Right cardiac atrium (tissue), 5 donors: ENCODE measurements around the gene FBXL17. TPM values are rescaled to one million over a fixed set of nuclear protein-coding genes. Genes with fewer than 3 reads are reported as not detected.

Experiments used
- ATAC-seq, 2 donors: fragments of 200-7000 bp; cut with Tn5 transposase; one replicate each; pipeline versions ENCODE4 v1.8.0 to v1.9.1; 2020; ENCODE audit warnings: moderate library complexity in 2 of 2, mild to moderate bottlenecking in 1 of 2
- DNase-seq, 3 donors: peaks; one replicate each; pipeline ENCODE4 v3.0.0-alpha.2; 2020
- H3K27ac ChIP-seq: one replicate; pipeline ENCODE4 v1.5.1; 2013; ENCODE audit warnings: mild to moderate bottlenecking, low read length, control low read depth, moderate library complexity
- H3K27me3 ChIP-seq: one replicate; pipeline ENCODE4 v1.6.1; 2013; ENCODE audit not compliant: control insufficient read depth, insufficient read depth
- H3K4me1 ChIP-seq: one replicate; pipeline ENCODE4 v1.6.1; 2013; ENCODE audit warnings: low read length; ENCODE audit not compliant: control insufficient read depth, insufficient read depth
- H3K4me3 ChIP-seq: one replicate; pipeline ENCODE4 v1.5.1; 2013; ENCODE audit warnings: low read length, control low read depth
- H3K9me3 ChIP-seq: one replicate; pipeline ENCODE4 v1.6.1; 2013; ENCODE audit warnings: low read length; ENCODE audit not compliant: control insufficient read depth
- WGBS: extraction: QIAGEN DNeasy Blood & Tissue Kit; methylation state at CpG from one replicate; pipeline ENCODE4 v1.1.7; 2013; 5-methylcytosine and 5-hydroxymethylcytosine counted together
- intact Hi-C, 4 donors: fragments of 100-400 bp; cut with DNase I; formaldehyde crosslinking; loops; one replicate each; pipeline versions ENCODE4 v1.11.0 to v1.14.0; 2022 to 2023
- polyA plus RNA-seq: library from polyadenylated mRNA; stranded (reverse); fragments of 200-250 nt; gene quantifications from one replicate; pipeline ENCODE4 v1.2.3, GENCODE V29; 2013
- total RNA-seq, 4 donors: library from RNA; stranded (reverse); fragmentation: NEBNext Ultra II Directional; extraction: Animal tissue kit (Norgen Biotek cat#: 25700); gene quantifications; one replicate each; pipeline ENCODE4 v1.2.1, GENCODE V29; 2021
- donor health status: healthy with polysubstance abuse.
- donor health status: DM: no; HTN: yes; CAD: no.
- donor health status: DM: no; HTN: no; CAD: no.
- donor health status: DM: no; HTN: yes; CAD: no; lungs with severe emphysema.
- donor health status: DM: yes; HTN: yes; CAD: no.

FBXL17 gene
- total and polyA plus RNA-seq, 5 donors: 13.4 to 37.3 (median 34.1) TPM

DNA sequence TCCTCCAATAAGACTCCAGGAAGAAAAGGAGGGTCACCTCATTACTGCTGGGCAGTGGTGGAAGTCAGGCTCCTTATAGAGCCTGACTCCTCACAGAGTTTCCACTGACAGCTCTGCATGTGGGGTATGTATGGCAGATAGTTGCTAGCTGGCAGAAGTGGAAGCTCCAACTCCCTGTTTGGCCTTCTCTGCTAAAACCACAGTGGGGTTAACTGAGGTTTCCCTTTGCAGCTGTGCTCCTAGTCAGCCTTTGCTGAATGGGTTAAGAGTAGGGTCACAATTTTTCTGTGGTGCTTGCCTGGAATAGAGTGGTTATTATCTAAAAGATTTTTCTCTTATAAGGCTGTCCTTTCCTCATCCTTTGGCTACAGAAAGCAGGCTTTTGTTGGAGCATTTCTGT is 327.5 kb downstream of the FBXL17 start:
- intact Hi-C loops: no loop called here
- H3K27me3 ChIP-seq: no peaks in the 10 kb centered on the region
- H3K27ac ChIP-seq: no peak overlapping the region
- H3K4me3 ChIP-seq: no peak overlapping the region
- no peak for DNase-seq
- H3K4me1 ChIP-seq: no peaks in the 10 kb centered on the region
- H3K9me3 ChIP-seq: peaks cover 2% of the 10 kb centered on the region
- ATAC-seq: no peak

DNA sequence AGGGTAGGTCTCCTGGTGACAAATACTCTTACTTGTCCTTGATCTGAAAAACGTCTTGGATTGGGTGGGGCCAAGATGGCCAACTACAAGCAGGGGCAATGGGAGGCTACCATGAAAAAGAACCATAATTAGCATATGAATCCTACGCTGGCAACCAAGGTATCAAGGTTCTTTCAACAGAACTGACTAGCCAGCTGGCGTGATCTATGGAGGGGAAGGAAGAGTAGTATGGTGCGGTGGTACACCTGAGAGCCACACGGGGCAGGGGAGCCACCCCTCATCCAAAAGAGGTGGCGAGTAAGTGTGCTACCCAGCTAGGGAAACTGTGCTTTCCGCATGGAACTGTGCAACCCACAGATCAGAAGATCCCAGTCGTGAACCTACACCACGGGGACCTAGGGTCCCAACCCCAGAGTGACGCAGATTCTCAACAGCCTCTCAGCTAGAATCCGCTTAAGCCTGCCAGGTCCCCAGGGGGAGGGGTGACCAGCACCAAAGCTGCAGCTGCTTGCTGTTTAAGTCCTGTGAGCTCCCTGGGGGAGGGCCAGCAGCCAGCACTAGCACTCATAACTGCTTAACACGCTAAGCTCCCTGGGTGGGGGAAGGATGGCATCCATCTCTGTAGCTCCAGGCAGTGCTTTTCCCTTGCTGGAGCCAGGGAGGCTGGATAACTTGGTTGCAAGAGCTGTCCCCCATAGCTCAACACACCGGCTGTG is 334.8 kb downstream of the FBXL17 start:
- H3K4me1 ChIP-seq: no peaks in the 10 kb centered on the region
- H3K27ac ChIP-seq: no peak overlapping the region
- 92% methylated on average over 13 of the region's 13 CpGs for WGBS
- DNase-seq: peak; percentile 5 to 47 (median 35)
- intact Hi-C loops: no loop called here
- ATAC-seq: no peak
- H3K4me3 ChIP-seq: no peak overlapping the region
- H3K9me3 ChIP-seq: no peaks in the 10 kb centered on the region
- H3K27me3 ChIP-seq: no peaks in the 10 kb centered on the region

DNA sequence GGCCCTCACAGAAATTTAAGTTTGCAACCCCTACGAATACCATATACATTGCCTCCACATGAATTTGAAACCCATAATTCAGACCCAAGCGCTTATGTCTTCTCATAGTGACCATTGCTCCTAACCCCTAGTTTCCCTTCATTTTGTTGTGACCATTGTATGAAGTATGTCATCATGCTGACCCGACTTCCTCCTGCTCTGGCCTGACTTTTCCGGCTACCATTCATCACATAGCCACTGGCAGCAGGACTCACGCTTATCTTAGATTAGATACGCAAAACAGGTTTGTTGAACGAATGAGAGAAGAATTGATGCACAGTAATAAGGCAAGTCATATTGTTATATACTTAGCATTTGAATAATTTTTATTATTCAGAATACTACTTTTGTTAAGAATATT is 345.4 kb downstream of the FBXL17 start:
- H3K27me3 ChIP-seq: no peaks in the 10 kb centered on the region
- H3K4me1 ChIP-seq: no peaks in the 10 kb centered on the region
- DNase-seq (no peak), ATAC-seq (peak in 1 of 2 donors; percentile 66)
- H3K9me3 ChIP-seq: no peaks in the 10 kb centered on the region
- H3K27ac ChIP-seq: no peak overlapping the region
- 53% methylated on average over 7 of the region's 7 CpGs for WGBS
- intact Hi-C loops: no loop called here
- no peak overlapping the region for H3K4me3 ChIP-seq

DNA sequence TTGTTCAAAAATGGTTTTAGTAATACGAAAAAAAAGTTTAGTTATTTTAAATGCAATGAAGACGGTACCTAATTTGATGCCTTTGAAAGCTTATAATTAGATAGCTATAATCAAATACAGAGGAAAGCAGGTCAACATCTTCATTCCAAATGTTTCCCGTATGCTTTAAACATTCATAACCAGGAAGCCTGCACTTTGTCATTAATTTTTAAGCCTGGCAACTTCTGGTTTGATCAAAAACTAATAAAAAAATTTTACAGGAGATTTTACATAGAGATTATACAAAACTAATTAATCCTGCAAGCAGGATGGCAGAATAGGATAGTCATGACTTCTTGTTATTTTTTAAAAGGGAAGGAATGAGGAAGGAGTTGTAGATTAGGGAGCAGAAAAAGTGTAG is 353.0 kb downstream of the FBXL17 start:
- DNase-seq (no peak), ATAC-seq (no peak)
- Histone ChIP-seq H3K27ac (no peak overlapping the region), H3K27me3 (no peaks in the 10 kb centered on the region), H3K4me1 (peaks cover 2% of the 10 kb centered on the region), H3K9me3 (no peaks in the 10 kb centered on the region), H3K4me3 (no peak overlapping the region)
- 63% methylated on average over 3 of the region's 3 CpGs for WGBS
- intact Hi-C loops: no loop called here

DNA sequence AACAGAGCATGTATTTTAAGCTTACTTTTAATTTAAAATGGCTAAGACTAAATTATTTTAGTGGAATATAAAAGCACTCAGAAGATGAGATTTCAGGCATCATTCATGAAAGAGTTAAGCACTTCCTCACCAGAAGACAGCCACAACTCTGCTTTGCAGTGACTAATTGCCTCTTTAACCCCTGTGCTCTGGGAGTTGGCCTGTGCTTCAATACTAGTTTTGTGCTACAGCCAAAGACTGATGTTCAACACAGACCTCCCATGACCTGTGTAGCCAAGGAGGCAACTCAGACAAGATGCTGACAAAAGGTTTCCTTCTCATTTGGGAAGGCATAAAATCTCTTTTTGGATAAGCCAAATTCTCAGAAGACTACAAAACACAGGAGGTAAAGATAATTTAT is 353.5 kb downstream of the FBXL17 start:
- Histone ChIP-seq H3K27me3 (no peaks in the 10 kb centered on the region), H3K27ac (no peak overlapping the region), H3K4me3 (no peak overlapping the region), H3K9me3 (no peaks in the 10 kb centered on the region), H3K4me1 (peaks cover 2% of the 10 kb centered on the region)
- intact Hi-C loops: no loop called here
- DNase-seq: no peak
- ATAC-seq: peak; percentile 43 to 80

DNA sequence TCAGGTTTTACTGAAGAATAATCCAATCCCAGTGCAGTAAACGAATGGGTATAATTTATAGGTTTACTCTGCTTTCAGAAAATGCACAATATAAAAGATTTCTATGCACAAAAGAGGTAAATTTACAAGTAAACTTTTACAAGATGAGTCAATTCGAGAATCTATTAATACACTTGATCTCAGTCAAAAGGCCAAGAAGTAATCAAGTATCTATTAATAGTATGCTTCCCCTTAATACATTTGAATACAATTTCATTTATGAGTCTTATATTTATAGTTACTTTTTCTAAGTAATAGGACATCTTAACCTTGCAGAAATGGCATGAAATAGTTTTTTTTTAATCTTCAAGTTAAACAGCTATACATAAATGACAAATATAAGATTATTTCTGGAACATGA is 355.9 kb downstream of the FBXL17 start:
- Histone ChIP-seq H3K4me1 (peaks cover 2% of the 10 kb centered on the region), H3K9me3 (no peaks in the 10 kb centered on the region), H3K27ac (no peak overlapping the region), H3K4me3 (no peak overlapping the region), H3K27me3 (no peaks in the 10 kb centered on the region)
- ATAC-seq (no peak), DNase-seq (no peak)
- intact Hi-C loops: no loop called here
- 86% methylated on average over 2 of the region's 2 CpGs for WGBS

DNA sequence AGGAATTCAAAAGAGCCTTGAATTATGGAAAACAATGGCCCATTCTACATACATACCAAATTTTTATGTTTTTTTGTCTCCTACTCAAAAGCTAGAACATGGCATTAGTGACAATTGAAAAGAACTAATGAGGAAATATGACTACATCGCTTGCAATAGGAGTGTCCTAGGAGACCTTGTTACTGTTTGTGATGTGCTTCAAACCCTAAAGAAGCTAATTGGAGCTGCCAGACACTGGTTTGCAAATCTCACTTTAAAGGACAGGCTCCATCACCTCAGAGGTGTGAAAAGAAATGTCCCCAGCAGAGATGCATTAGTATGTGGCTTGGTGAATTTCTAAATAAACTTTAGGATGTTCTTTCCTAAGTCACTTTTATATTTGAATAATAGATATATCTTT is 356.9 kb downstream of the FBXL17 start:
- H3K4me3 ChIP-seq: no peak overlapping the region

DNA sequence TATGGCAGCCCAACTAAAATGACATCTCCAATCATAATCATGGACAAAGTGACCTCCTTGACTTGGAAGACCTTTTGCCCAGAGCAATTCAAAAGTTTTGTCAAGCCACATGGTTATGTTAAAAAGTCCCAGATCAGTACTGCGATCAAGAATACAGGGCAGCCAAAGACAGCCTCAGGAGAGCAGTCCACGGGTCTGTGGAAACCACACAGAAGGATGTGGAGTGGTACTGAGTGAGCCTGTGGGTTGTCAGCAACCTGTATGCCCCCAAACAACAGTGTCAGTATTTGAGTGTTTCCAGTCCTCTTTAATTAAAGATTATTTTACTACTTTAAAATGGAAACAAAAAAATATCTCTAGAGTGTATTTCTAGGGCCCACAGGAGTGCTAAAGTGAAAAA is 365.8 kb downstream of the FBXL17 start:
- Histone ChIP-seq H3K9me3 (no peaks in the 10 kb centered on the region), H3K27me3 (no peaks in the 10 kb centered on the region), H3K27ac (no peak overlapping the region), H3K4me3 (no peak overlapping the region), H3K4me1 (no peaks in the 10 kb centered on the region)
- DNase-seq: no peak
- intact Hi-C loops: no loop called here
- ATAC-seq: no peak
- WGBS: 92% methylated on average over 2 of the region's 2 CpGs

More for the DNA sequence above, 356.9 kb downstream of the FBXL17 start:
- no peak for DNase-seq
- intact Hi-C loops: no loop called here
- peak; percentile 56 to 62 for ATAC-seq
- no peak overlapping the region for H3K27ac ChIP-seq
- no peaks in the 10 kb centered on the region for H3K27me3 ChIP-seq
- H3K4me1 ChIP-seq: peaks cover 2% of the 10 kb centered on the region
- no peaks in the 10 kb centered on the region for H3K9me3 ChIP-seq
- 51% methylated on average over 1 of the region's 1 CpG for WGBS

DNA sequence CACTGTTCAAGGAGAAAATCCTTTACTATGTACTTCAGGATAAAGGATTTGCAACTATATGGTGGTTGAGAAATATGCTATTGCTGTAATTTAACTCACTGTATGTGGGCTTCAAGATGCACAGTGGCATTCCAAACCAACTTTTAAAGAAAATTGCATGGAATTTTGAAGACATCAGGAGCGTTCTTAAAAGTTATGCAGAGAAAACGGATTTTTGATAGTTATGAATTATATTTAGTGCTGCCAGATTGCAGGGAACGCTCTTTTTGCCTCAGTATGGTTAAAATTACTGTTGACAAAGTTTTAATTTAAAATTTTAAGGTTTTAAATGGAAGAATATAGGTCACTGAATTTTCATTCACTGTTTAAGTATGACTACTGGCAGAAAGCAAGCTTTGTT is 375.1 kb downstream of the FBXL17 start:
- intact Hi-C loops: no loop called here
- Histone ChIP-seq H3K4me3 (no peak overlapping the region), H3K27me3 (no peaks in the 10 kb centered on the region), H3K27ac (no peak overlapping the region), H3K9me3 (no peaks in the 10 kb centered on the region), H3K4me1 (no peaks in the 10 kb centered on the region)
- no peak for DNase-seq
- ATAC-seq: no peak
- WGBS: 97% methylated on average over 3 of the region's 3 CpGs

DNA sequence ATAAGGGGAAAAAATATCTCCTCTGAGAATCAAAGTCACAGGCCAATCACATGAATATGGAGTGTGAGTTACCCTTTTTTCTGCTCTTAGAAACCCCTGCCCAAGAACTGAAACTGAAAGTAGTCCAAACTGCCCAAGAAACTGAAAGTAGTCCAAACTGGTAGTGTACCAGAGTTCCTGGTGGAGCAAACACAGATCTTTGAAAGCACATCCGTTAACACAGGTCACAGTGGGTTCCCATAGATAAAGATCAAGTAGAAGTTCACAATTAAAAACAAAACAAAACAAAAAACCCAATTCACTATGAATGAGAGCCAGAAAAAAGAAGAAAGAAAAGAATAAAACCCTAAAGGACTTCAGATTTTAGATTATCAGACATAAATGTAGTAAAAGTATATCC is 378.7 kb downstream of the FBXL17 start:
- intact Hi-C loops: no loop called here
- ATAC-seq (peak; percentile 73 to 75), DNase-seq (no peak)
- WGBS: 33% methylated on average over 1 of the region's 1 CpG
- H3K9me3 ChIP-seq: no peaks in the 10 kb centered on the region
- H3K27ac ChIP-seq: no peak overlapping the region
- H3K4me3 ChIP-seq: peak overlapping the region; percentile 38
- H3K4me1 ChIP-seq: no peaks in the 10 kb centered on the region
- H3K27me3 ChIP-seq: no peaks in the 10 kb centered on the region

DNA sequence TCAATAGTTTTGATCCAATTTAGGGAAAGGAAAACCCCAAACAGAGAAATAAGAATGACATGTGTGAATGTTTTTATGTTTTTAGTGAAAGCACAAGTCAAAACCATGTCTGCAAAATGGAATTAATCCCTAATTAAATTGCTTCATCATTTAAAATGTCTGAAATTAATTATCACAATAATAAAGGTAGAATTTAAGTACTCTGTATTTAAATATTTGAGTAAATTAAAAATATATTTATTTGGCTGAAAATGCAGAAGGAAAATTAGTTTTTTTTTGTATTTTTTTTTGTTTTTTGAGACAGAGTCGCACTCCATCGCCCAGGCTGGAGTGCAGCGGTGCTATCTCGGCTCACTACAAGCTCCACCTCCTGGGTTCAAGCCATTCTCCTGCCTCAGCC is 380.7 kb downstream of the FBXL17 start:
- ATAC-seq: no peak
- no peak overlapping the region for H3K27ac ChIP-seq

More for the DNA sequence above, 380.7 kb downstream of the FBXL17 start:
- DNase-seq: no peak
- Histone ChIP-seq H3K9me3 (no peaks in the 10 kb centered on the region), H3K27me3 (no peaks in the 10 kb centered on the region), H3K4me1 (no peaks in the 10 kb centered on the region), H3K4me3 (no peak overlapping the region)
- intact Hi-C loops: no loop called here
- 100% methylated on average over 4 of the region's 4 CpGs for WGBS
